ENCODE measurements around the gene C21orf58.

C21orf58 gene

DNA sequence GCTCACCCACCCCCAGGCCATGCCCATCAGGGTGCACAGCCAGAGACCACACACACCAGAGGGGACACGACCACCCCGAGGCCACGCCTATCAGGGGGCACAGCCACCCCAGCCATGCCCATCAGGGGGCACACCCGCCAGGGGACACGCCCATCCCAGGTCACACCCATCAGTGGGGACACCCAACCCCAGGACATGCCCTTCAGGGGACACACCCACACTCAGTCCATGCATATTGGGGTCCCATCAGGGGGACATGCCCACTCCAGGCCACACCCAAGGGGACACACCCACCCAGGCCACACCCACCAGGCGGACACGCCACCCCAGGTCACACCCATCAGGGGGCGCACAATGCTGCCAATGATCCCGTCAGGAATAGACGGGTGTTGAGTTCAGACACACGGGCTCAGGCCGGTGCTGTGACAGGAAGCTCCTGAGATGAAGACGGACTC lies 59.0 kb downstream of the C21orf58 start:
- no peak for DNase-seq (ENCODE audit: low read depth in 2 of 2, low spot score in 1 of 2)

DNA sequence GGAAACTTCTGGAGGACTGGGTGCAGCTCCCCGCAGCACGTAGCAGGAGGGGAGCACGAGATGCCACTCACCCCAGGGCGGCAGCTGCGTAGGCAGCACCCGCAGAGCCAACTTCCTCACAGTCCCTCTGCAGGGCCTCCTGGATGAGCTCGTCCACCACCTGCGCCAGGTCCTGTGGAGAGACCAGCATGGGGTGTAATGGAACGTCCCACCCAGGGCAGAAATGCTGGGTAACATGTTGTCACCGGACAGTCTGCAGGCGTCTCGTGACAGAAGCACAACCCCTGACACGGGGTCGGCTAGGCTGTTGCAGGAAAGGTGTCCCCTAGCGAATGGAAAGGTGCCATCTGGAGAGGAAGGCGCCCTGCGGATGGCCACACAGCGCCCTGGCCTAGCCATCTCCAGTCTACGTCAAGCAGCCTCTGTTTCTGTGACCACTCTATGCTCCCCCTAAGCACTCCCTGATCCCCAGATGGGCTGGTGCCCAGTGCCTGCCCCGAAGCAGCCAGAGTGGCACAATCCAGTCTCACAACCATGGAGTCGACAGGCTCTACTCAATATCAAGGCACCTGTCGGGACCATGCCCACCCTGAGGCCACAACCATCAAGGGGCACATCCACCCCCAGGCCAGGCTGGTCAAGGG lies 59.5 kb downstream of the C21orf58 start:
- no peak for DNase-seq (ENCODE audit: low read depth in 2 of 2, low spot score in 1 of 2)

DNA sequence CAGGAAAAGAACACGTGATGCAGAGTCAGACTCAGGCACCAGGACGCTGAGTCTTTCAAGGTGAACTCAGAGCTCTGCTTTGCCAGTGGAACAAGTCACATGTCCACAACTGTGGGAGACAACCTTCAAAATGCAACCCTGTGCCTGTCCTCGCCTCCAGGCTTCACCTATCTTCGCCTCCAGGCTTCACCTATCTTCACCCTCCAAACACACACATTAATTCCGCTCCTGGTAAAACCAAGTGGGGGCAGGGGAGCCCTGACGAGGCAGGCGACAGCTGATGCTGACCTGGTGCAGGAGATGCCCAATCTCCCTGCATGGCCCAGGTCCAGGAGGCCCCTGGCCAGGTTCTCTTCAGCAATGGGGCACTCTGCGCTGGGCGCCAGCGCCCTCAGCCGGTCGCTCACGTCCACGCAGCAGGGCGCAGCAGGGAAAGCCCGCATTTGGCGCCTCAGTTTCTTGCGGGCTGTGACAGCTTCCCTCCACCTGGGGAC lies 67.1 kb downstream of the C21orf58 start:
- no peak for DNase-seq (ENCODE audit: low read depth in 2 of 2, low spot score in 1 of 2)

DNA sequence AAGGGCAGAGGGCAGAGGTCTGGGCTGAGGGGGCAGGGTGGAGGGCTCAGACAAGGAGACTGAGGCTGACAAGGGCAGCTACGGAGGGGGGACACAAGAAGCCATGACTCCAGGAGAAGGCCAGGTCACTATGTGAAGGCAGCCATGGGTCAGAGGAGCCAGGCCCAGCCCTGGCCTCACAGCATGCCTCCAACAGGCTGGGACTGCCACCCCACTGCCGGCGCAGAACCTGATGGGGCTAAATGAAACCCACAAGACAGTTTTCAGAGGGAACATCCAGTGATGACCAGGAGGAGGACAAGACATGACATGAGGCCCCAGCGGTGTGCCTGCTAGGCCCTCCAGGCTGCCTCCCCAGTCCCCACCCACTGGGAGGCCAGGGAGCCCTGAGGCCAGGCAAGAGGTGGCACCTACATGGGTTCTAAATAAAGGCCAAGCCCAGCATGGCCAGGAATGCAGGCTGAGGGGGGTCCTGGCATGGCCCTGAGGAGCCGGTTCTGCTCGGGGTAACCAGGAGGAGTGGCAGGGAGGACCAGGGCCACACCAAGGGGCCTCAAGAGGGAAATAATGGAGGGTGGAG lies 67.8 kb downstream of the C21orf58 start:
- DNase-seq (ENCODE audit: low read depth in 2 of 2, low spot score in 1 of 2), result no peak

DNA sequence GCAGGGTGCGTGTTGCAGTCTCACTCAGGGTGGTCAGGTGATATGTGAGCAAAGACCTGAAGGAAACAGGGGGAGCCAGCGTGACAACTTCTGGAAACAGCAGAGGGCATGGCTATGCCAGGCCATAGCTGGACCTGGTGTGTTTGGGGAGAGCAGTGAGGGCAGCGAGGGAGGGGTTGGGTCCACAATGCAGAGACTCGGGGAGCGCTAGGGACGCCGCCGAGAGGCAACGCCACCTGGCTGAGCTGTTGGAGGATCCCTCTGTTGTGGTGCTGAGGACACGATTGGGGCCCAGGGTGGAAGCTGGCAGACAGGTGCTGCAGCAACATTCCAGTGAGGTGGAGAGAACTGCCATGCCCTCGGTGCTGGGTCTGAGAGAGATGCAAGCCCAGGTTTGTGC lies 68.5 kb downstream of the C21orf58 start:
- DNase-seq (ENCODE audit: low read depth in 2 of 2, low spot score in 1 of 2), result no peak

DNA sequence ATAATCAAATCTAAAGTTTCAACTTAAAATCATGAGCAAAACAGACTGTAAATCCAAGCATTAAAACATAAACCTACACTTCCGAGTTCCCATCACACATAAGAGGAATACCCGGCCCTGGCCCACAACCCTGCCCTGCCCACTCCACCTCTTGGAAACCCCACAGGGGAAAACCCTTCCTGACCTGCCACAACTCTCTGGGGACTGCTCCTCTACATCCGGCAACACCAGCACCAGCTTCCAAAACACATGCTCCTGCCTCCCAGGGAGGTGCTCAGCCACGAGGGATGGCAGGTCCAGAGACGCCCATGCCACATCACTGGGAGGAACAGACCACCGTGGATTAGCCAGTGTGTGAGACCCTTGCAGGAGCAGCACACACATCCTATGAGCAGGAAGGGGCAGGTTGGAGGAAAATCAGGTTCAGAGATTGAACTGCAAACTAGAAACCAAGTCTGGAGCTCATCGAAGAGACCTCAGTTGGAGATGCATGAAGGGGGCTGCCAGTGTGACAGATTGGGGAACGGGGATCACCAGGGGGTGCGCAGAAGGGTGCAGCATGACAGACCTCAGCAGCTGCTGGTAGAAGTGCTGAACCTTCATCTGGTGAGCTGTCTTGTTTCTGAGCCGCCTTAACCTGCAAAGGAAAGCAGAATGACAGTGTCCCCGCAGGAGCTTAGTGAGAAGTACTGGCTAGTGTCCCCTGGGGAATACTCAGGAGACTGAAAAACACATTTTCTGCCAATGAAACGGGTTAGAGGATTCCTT lies 69.3 kb downstream of the C21orf58 start:
- DNase-seq (ENCODE audit: low read depth in 2 of 2, low spot score in 1 of 2), result no peak

DNA sequence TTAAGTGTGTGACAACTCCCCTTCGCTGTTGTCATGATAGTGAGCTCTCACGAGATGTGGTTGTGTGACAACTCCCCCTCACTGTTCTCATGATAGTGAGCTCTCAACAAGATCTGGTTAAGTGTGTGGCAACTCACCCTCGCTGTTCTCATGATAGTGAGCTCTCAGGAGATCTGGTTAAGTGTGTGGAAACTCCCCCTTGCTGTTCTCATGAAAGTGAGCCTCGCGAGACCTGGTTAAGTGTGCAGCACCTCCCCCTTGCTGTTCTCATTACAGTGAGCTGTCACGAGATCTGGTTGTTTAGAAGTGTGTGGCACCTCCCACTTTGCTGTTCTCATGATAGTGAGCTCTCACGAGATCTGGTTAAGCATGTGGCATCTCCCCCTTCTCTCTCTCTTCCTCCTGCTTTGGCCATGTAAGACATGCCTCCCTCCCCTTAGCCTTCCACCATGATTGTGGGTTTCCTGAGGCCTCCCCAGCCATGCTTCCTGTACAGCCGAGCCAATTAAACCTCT lies 70.0 kb downstream of the C21orf58 start:
- DNase-seq (ENCODE audit: low read depth in 2 of 2, low spot score in 1 of 2), result no peak

DNA sequence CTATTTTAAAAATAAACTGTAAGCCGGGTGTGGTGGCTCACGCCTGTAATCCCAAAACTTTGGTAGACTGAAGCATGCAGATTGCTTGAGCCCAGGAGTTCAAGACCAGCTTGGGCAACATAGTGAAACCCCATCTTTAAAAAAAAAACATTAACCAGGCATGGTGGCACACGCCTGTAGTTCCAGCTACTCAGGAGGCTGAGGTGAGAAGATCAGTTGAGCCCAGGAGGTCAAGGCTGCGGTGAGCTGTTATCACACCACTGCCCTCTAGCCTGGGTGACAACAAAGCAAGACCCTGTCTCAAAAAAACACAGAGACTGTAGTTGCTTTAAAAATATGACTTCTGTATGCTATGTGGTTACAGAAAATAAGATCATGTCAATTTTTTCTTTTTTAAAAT lies 70.8 kb downstream of the C21orf58 start:
- no peak for DNase-seq (ENCODE audit: low read depth in 2 of 2, low spot score in 1 of 2)

Measured in stimulated activated CD8-positive, alpha-beta memory T cell treated with anti-CD3 and anti-CD28 coated beads, Interleukin-4, amount 100 ng/mL, for 4 hours (primary cell).